Measurements from ENCODE around the gene UPF2.
"Not testable (repeated sequence)": the region's sequence is repeated elsewhere in the genome, so short reads cannot be mapped to it uniquely, and the experiment has no call there.

UPF2 gene

DNA sequence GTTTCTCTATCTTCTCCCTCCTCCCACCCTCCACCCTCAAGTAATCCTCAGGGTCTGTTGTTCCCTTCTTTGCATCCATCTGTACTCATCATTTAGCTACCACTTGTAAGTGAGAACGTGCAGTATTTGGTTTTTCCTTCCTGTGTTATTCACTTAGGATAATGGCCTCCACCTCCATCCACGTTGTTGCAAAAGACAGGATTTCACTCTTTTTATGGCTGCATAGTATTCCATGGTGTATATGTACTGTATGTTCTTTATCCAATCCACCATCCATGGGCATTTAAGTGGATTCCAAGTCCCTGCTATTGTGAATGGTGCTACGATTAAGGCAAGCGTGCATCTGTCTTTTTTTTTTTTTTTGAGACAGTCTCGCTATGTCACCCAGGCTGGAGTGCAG is 147.0 kb downstream of the UPF2 start:
- CTCF ChIA-PET = no interaction called here
- TF ChIP-seq CTCF (IDR thresholded peaks at IDR 0.05; ENCODE audit: insufficient read depth, low read length, missing control alignments) = no peak

GRCh38 chr10:11895108-11895466 is 147.5 kb downstream of the UPF2 start:
- ChIA-PET CTCF (no interaction called here), POLR2A (no interaction called here)
- no peak for TF ChIP-seq CTCF (IDR thresholded peaks at IDR 0.05; ENCODE audit: insufficient read depth, low read length, missing control alignments)
- DNase-seq (ENCODE audit: low read depth, low spot score) = no peak
- no peak overlapping the region for H3K4me3 ChIP-seq (ENCODE audit: low read depth, low read length)

More for the DNA sequence above, 147.0 kb downstream of the UPF2 start:
- no peak overlapping the region for H3K4me3 ChIP-seq (ENCODE audit: low read depth, low read length)
- POLR2A ChIA-PET = no interaction called here
- no peak for DNase-seq (ENCODE audit: low read depth, low spot score)

- ChIA-PET CTCF (no interaction called here), POLR2A (no interaction called here)
- H3K4me3 ChIP-seq (ENCODE audit: low read depth, low read length) = no peak overlapping the region
- no peak for TF ChIP-seq CTCF (IDR thresholded peaks at IDR 0.05; ENCODE audit: insufficient read depth, low read length, missing control alignments)
- no peak for DNase-seq (ENCODE audit: low read depth, low spot score)
Measured at GRCh38 chr10:11894381-11895107, 148.1 kb downstream of the UPF2 start.

DNA sequence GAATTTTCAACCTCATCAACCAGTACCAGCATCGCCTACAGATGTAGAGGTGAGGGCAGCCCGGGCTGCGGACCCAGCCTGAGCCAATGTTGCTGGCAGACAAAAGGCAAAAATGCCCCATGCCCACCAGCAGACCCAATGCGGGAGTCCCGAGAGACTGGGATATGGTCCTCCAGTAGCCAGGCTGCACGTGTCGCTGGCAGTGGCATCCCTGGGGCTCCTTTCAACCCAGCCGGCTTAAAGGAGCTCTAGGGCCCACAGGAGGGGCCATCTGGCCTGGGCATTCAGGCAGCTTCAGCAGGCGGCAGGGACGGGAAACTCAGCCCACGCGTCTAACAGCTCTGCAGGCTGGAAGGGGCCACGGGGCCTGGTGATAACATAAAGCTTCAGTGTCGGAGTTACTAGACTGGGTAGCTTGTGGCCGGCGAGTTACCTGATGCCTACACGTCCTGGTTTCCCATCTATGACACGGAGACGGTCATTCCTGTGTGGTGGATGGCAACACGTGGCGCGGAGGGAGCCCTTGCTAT is 148.8 kb downstream of the UPF2 start:
- ChIA-PET POLR2A (no interaction called here), CTCF (no interaction called here)

GRCh38 chr10:11891776-11892486 is 150.7 kb downstream of the UPF2 start:
- DNase-seq (ENCODE audit: low read depth, low spot score) = no peak
- POLR2A ChIA-PET = no interaction called here
- no peak for TF ChIP-seq CTCF (IDR thresholded peaks at IDR 0.05; ENCODE audit: insufficient read depth, low read length, missing control alignments)
- CTCF ChIA-PET = no interaction called here
- no peak overlapping the region for H3K4me3 ChIP-seq (ENCODE audit: low read depth, low read length)

More for the DNA sequence above, 148.8 kb downstream of the UPF2 start:
- DNase-seq (ENCODE audit: low read depth, low spot score) = no peak
- no peak overlapping the region for H3K4me3 ChIP-seq (ENCODE audit: low read depth, low read length)
- no peak for TF ChIP-seq CTCF (IDR thresholded peaks at IDR 0.05; ENCODE audit: insufficient read depth, low read length, missing control alignments)

GRCh38 chr10:11889263-11889662 is 153.3 kb downstream of the UPF2 start:
- DNase-seq (ENCODE audit: low read depth, low spot score); POLR2A ChIA-PET; CTCF ChIA-PET; H3K4me3 ChIP-seq (ENCODE audit: low read depth, low read length): not testable (repeated sequence)
